HPDE6-E6E7 (cell line): Measurements from ENCODE around the gene ALDOB.
A peak's percentile ranks its signal among the peaks of the same experiment; 100 is the strongest.

Source experiments
- DNase-seq: peaks from one replicate; pipeline ENCODE4 v3.0.0; 2011; ENCODE audit warnings: missing footprints; ENCODE audit errors: extremely low spot score

Gene ALDOB

DNA sequence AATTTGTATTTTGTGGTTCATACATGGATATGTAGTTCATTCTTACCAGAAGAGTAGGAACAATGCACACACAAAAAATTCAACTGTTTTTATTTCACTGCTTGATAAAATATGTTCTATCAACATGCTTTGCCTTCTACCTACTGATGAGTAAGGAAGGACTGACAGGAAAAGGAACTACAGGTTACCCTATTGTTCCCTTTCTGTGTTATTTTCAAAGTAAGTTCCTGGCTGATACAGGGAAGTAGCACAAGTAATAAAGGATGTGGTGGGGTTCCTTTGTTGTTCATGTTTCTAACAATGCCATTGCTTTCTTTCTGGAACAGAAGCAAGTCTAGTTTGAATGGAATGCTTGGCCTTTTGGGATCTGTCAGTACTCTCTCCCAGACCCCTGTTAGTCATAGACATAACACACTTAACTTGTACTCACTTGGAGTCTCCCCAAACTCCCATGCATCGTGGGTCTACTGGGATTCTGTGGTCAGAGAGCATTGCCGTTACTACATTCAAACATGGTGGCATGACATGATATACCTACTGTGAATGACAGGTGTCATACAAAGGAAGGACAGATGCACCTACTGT lies 20.2 kb upstream of the ALDOB start:
- DNase-seq = no peak

- no peak for DNase-seq
Measured at GRCh38 chr9:101453776-101454570, 18.4 kb upstream of the ALDOB start.

- no peak for DNase-seq
Measured at GRCh38 chr9:101451498-101451897, 15.9 kb upstream of the ALDOB start.

DNA sequence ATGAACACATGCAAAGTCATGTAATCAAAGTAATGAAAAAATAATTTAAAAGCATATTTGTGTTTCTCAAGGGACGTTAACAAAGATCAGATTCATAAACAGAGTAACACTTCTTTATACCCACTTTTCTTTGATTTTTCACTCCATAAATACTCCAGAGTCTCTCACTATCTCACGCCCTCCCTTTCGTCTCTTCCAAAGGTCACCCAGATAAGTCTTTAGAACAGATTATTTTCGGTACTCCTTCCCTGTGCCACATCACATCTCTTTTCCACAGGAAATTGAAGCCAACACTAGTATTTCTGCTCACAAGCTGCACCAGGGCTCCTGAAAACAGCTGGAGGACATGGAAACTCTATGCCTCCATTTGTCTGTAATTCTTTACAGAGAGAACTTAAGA lies 15.4 kb upstream of the ALDOB start:
- no peak for DNase-seq

DNA sequence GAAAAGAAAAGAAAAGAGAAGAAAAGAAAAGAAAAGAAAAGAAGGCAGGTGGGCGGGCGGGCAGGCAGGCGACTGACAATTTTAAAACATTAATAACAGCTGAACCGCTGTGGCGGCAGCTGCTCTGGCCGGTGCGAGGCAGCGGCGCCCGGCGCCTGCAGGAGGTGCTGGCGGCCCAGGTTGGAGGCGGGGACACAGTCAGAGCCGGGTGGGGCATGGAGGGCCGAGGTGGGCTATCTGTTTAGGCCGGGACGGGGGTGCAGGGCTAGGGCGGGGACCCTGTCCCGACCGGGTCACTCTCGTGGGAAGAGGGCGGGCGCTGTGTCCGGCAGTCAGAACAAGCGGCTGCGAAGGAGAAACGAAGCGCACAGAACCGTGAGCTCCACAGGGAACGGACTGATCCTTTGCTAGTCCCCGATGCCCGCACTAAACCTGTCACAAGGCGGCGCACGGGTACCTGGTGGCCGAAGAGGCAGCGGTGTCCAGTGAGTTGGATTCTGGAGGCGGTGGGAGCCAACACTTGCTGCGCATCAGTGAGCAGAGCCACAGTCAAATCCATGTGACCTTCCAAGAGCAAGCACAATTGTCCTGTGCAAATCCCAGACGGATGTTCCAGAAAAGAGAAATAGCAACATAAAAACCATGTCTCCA lies 13.6 kb upstream of the ALDOB start:
- DNase-seq = peak; percentile 77

GRCh38 chr9:101448680-101449070 lies 13.1 kb upstream of the ALDOB start:
- no peak for DNase-seq

DNA sequence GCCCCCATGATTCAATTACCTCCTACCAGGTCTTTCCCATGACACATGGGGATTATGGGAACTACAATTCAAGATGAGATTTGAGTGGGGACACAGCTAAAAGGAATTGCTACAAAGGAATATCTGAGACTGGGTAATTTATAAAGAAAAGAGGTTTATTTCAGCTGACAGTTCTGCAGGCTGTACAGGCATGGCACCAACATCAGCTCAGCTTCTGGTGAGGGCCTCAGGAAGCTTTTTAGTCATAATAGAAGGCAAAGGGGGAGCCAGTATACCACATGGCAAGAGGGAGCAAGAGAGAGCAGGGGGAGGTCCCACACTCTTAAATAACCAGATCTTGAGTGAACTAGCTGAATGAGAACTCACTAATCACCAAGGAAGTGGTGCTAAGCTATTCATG lies 11.2 kb upstream of the ALDOB start:
- DNase-seq = no peak

DNA sequence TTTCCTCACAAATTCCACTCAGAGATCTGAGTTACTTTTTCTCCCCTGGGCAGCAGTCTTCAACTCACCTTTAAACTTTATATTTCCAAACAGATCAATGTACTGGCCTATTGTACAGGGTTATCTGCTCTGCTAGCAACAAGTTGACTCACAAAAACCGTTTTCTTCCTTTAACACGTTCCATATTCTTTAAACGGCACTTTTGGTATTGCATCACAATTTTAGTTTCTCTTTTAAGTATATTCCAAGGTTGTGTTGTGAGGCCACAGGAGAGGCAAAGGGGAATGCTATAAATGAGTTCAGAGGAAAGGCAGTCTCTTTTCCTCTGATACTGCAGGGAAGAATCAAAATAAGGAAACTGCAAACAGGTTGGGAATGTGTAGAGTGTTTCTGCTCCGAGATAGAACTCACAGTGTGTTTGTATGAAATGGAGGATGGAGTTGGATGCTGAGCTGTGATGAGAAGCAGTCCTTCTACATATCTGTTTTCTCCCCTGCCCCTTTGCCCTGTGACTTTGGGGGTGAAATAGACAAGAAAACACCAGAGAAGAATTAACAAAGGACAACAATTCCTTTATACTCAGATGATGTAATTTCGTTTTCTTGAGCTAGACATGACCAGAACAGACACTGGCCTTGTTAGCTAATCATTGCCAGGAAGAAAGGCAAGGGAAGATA lies 9.9 kb upstream of the ALDOB start:
- DNase-seq = no peak

- DNase-seq = no peak
Measured at GRCh38 chr9:101443364-101443771, 7.8 kb upstream of the ALDOB start.

GRCh38 chr9:101442736-101443135 lies 7.2 kb upstream of the ALDOB start:
- DNase-seq = no peak

DNA sequence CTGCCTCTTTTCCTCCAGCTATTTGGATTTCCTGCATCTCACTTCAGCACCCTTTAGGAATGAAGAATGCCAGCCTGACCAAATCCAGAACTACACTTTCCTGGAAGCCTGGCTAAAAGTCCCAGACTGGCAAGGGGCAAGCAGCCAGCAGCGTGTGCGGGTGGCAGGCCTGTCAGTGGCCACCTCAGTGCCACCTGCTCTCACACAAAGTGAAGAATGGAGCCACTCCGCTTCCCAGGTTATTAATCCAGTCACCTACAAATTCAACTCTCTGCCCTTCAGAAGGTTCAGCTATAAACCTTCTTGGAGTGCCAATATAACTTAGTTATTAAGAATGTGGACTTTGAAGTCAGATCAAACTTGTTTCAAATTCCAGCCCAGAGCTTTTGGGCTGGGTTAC lies 6.7 kb upstream of the ALDOB start:
- DNase-seq = no peak

- DNase-seq = no peak
Measured at GRCh38 chr9:101440714-101441230, 5.2 kb upstream of the ALDOB start.

DNA sequence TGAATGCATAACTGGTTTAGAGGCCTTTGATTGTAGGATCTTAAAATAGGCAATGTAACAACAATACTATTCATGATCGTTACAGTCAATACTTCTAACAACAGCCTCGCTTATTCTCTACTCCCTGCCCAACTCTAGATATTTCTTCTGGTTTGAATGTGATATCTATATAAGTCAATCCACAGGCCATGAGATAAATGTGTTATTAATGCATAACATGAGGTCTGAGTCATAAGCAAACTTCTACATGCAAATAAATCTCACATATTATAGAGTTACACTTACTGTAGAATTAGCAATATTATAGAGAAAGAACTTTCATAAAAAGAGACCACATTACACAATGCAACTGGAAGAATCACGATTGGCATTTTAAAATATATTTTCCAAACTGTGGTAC lies 2.9 kb upstream of the ALDOB start:
- DNase-seq = no peak

GRCh38 chr9:101437806-101438232 lies 2.2 kb upstream of the ALDOB start:
- no peak for DNase-seq

GRCh38 chr9:101434998-101435397 lies 576 bp downstream of the ALDOB start:
- no peak for DNase-seq

- DNase-seq = no peak
Measured at GRCh38 chr9:101433229-101433628, 2.3 kb downstream of the ALDOB start.

DNA sequence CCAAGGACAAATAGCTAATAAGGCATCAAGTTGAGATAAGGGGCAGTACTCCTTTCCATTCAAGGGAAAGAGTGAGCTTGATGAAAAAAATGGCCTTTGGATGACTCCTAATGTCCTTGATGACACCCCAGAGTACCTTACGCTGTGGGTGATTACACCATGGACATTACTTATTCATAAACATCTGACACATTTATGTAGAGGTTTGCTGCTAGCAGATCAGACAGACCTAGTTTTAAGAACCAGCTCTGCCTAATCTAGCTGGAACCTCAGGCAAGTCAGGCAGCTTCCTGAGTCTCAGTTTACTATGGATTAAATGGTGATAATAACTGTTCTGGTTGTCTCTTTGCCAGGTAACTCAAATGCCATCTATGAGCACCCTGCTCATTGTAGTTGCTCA lies 2.8 kb downstream of the ALDOB start:
- DNase-seq = no peak

DNA sequence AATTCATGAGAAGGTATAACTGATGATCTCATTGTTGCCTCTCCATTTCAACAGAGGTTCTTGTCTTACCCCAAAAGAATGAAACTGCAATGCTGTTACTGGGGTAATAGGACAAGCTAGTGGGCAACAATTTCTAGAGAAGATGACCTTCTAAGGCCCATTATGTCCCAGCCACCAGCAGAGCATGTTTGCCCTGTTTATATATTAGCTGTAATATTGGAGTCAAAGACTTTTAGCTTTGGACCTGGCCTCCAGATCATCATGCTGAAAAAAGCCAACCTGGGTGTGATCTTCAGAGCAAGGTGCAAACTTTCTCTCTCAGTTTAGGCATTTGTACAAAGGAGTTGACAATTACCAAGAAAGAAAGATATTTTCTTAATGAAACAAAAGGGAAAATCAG lies 3.4 kb downstream of the ALDOB start:
- DNase-seq = no peak

- no peak for DNase-seq
Measured at GRCh38 chr9:101429736-101430135, 5.8 kb downstream of the ALDOB start.

DNA sequence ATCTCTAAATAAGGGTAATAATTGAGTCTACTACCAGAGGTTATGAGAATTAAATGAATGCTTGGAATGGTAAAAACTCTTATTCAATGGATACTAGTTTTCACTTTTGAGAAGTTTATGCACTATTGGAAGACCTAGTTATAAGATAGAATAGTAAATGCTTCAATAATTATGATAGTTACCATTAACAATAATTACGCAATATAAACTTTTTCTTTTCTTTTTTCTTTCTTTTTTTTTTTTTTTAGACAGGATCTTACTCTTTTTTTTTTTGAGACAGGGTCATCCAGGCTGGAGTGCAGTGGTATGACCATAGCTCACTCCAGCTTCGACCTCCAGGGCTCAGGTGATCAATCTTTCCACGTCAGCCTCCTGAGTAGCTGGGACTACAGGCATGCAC lies 6.7 kb downstream of the ALDOB start:
- no peak for DNase-seq

DNA sequence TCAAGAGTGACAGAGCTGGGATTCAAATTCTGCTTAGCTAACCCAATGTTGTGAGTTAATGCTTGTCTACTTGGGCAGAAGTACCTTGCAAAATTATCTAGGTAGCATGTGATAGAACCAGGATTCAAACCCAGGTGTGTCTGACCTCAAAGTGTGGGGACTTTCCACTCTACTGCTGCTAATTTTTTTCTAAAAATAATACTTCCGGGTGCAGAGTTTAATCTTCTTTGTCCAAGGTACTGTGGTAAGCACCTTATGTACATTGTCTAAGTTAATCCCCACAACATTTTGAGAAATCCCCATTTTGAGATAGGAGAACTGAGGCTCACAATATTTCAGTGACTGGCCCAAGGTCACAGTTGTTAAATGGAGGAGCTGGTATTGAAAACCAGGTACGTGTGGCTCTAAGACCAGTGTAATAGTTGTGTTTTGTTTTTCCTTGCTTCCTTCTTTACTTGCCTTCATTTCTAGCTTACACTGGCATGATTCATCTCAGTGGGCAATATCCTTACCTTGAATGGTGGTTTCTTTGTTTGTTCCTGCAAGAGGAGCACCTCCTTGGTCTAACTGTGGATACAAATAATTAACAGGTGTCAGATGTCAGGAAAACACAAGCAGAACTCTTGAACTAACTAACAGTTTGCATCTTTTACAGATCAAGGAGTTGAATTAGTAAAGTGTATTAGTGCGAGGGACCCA lies 7.5 kb downstream of the ALDOB start:
- DNase-seq = no peak

DNA sequence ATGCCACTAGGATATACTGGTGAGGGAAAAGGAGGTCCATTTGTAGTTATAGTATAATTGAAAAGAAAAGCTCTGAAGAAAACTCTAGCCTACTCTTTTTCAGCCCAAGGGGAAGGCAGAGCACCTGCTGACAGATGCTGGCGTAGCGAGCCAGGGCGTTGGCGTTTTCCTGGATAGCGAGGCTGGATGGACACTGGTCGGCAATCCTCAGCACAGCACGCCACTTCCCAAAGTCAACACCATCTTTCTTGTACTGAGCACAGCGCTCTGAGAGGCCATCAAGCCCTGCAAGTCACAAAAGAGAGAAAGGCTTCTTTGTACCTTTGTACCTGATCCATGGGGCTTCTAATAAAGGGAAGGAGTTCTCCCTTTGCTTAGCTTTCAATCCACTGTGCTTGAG lies 8.2 kb downstream of the ALDOB start:
- no peak for DNase-seq
